Amniotic epithelial cell (primary cell): ENCODE results near the gene EXD3.
"Not testable (repeated sequence)": the region's sequence is repeated elsewhere in the genome, so short reads cannot be mapped to it uniquely, and the experiment has no call there.

Source experiments
- DNase-seq: peaks from one replicate; pipeline ENCODE4 v3.0.0-alpha.2; 2010; ENCODE audit warnings: low read depth

The EXD3 gene, protein sequence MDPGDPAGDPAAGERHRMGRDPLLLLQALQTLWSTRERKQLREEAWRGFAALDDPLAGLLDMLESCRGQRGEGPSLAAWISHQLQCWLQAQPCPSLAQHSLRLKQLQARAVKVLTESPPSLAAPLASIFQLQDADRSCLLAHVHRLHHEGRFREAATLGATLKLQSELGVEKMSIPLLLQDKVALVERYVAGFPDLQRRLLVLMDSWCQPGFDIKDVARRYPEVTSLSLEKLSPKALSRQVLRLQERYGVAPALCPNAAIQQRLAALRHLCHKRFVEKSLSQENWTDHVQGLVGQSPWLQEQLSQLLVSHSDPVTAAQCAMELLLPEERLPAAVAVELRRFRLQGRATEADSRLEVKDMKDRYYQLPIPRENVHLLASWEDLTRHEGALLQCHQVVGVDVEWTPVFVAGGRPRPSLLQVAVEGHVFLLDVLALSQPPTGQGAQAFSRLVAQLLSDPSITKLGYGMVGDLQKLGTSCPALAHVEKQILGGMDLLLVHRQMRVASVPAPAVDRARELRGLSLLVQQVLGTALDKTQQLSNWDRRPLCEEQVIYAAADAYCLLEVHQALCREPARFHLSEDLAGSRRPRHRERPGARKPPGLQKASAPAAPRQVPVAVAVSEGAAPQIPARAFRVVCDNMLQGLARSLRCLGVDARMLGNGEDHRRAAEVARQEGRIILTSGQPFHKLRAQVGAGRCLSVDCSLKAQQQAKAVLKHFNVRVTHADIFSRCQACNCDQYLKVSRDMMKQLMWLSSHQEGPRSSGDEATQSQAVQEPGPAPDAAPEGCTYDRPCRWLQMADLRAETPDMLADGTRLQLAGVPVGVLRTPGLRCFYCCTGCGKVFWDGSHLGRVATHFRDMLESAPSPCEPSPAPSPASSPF

GRCh38 chr9:137422604-137423513, at the start of gene EXD3, which contains the start of gene NOXA1:
EXD3 (minus strand) TSS chr9:137423162; CDS start chr9:137395357, 27,805 bp downstream.
NOXA1 (plus strand) TSS chr9:137423393; CDS start chr9:137423530, 137 bp downstream.
- peak; percentile 83 for DNase-seq

DNA sequence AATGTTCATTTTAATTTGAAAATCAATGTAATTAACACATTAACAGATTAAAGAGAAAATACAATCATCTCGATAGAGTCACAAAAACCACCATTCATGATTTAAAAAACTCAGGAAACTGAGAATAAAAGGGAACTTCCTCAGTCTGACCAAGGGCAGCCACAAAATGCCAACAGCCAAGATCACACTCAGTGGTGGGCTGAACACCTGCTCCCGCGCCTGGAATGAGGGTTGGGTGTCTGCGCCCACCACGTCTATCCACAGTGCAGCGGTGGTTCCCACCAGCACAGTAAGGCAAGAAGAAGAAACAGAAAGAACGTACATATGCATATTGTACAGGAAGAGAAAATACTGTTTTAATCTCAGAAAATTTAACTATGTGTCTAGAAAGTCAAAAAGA, 47.8 kb upstream of the EXD3 start:
- no peak for DNase-seq

- DNase-seq = no peak
Observed at GRCh38 chr9:137467896-137468295, 44.9 kb upstream of the EXD3 start.

DNA sequence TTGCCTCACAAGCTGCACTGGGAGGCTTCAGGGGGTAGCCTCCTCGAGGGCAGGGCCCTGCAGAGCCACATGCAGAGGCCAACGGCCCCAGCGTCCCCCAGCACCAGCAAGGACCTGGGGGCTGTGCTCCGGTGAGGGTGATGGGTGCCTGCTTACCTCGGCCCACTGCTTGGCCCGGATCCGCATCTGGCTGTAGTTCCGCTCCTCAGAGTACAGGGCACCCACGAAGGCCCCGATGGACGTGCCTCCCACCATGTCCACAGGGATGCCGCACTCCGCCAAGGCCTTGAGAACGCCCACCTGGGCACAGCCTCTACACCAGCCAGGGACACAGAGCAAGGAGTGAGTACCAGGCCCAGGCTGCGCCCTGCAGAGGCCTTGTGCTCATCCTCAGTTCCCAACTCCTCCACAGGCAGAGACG, 44.2 kb upstream of the EXD3 start:
- no peak for DNase-seq

- DNase-seq = not testable (repeated sequence)
Observed at GRCh38 chr9:137466389-137467085, 43.6 kb upstream of the EXD3 start.

DNA sequence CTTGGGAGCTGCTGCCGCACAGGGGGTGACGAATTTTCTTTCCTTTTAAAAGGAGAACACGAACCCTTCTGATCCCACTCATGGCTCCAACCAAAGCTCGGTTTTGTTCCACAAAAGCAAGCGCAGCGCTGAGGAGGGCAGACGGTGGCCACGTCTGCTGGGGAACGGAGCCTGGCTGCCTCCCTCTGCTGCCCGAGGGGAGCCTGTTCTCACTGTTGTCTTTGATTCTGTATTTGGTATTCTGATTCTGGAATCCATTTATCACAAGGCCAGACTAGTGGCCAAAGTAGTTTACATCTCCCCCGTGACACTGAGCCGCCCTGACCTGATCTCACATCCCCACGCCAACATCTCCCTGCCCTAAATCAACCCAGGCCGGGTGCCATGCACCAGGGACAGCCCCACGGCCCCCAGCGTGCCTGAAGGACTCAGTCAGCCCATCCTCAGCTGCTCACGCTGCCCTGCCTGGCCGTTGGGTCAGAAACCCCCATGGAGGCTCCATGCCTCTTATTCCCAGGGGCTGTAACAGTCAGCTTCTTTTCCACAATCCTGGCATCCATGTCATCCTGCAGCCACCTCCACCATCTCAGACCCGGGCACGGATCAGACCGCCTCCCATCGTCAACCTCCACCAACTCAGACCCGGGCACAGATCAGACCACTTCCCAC, 42.9 kb upstream of the EXD3 start:
- no peak for DNase-seq

GRCh38 chr9:137465000-137465719, 42.2 kb upstream of the EXD3 start:
- no peak for DNase-seq

GRCh38 chr9:137464291-137464999, 41.5 kb upstream of the EXD3 start:
- DNase-seq = no peak

DNA sequence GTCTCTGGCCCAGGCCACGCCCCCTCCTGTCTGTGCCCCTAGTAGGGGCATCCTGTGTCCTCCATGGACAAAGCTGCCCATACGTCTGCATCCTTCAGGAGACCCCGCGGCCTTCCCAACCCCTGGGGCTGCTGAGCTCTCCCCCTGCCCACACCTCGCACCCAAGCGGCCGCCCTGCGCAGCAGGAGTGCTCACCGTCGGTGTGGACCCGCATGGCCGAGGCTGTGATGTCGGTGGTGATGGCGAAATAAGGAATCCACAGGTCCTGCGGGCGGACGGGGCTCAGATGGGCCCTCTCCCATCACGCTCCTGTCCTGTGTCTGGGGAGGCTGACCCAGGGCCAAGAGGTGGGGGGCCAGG, 40.9 kb upstream of the EXD3 start:
- DNase-seq = no peak

GRCh38 chr9:137462986-137463930, 40.3 kb upstream of the EXD3 start:
- no peak for DNase-seq

- DNase-seq = no peak
Observed at GRCh38 chr9:137462396-137462985, 39.5 kb upstream of the EXD3 start.

DNA sequence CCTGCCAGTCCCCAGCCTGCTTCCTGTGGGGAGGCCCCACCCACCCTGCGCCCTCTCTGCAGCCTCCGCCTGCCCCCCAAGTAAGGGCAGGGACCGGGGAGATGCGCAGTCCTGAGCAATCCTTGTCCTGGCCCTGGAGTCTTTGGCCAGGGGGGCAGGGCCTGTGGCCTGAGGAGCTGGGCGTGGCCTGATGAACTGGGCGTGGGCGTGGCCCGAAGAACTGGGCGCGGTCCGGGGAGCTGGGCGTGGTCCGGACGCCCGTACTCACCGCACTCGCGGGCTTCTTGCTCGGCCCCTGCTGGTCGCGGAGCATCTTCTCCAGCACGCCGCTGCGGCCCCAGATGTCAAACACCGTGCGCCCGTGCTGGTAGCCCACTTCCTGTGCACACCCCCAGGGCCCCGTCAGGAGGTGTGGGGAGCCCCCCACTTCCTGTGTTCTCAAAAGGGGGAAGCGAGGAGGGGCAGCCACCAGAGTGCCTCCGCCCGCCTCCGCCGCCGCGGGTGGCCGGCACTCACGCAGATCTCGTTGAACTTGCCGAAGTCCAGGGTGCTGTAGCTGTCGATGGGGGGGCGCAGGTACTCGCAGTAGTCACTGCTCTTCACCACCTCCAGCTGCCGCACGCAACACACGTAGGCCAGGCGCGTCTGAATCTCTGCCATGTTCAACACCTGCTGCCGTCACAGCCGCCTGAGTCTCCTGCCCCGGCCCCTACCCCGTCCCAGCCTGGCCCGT, 38.9 kb upstream of the EXD3 start:
- DNase-seq = peak; percentile 68

DNA sequence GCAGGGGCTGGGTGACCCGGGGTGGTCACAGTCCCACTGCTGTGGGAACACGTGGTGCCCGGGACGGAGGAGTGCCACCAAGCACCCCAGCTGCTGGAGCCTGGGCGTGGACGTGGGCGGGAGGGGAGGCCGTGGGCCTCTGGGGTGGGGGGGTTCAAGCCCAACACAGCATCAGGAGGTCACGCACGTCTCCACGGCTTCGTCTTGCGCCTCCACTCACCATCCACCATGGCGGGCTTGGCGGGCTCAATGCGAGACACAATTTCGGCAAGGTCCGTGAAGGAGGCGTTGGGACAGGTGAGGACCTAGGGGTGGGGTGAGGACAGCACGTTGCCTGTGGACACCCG, 38.3 kb upstream of the EXD3 start:
- no peak for DNase-seq

DNA sequence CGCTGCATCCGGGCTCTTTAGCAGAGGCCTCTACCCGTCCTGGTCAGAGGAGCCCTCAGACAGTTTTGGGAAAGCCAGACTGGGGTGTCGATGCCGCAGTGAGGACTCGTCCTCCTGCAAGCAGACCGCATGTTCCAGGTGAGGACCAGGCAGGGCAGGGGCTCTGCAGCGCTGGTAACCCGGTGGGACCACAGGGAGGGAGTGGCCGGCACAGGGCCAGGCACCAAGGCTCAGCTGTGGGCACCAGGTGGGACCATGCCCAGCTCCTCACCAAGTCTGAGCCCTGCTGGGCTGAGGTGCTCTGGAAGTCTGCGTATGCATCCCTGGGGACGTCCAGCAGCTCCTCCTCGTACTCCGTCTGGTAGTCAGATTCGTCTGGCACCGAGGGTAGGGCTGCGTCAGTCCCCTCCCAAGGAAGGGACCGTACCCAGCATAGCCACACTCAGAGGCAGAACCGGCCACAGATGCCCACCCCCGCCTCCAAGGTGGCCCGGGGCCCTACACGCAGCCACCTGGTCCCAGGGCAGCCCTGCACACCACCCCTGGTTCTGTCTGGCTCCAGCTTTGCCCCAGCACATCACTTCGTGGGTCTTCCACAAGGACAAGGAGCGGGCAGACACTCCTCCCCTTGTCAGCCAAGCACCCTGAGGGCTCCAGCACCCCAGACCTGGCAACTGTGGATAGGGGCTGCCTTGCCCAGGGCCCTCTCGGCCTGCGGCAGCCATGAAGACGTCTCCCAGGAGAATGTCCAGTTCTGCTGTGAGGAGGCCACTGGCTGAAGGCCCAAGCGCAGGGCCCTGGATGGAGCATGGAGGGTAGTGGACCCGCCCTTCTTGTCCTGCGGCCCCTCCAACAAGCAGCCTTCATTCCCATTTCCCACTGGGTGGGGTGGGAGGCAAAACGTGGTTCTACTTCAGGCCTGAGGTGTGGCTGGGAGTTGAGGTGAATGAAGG, 37.7 kb upstream of the EXD3 start:
- no peak for DNase-seq

GRCh38 chr9:137459601-137460362, 36.8 kb upstream of the EXD3 start:
- no peak for DNase-seq
